Trophoblast cell (in vitro differentiated cells and primary cell): ENCODE results near the gene JUND. TPM values are rescaled to one million over a fixed set of nuclear protein-coding genes. Genes with fewer than 3 reads are reported as not detected.

Source experiments
- DNase-seq, 2 donors: peaks; one replicate each; pipeline ENCODE4 v3.0.0-alpha.2; 2016
- H2AFZ ChIP-seq: 2 replicates; pipeline ENCODE4 v1.6.1; 2013; ENCODE audit warnings: low read length, moderate library complexity, mild to moderate bottlenecking; ENCODE audit not compliant: insufficient read depth, poor library complexity
- H2AK5ac ChIP-seq: 2 replicates; pipeline ENCODE4 v1.6.1; 2013; ENCODE audit warnings: mild to moderate bottlenecking, low read length
- H2BK120ac ChIP-seq: 2 replicates; pipeline ENCODE4 v1.6.1; 2013; ENCODE audit warnings: low read length, mild to moderate bottlenecking, moderate library complexity; ENCODE audit not compliant: insufficient read depth, poor library complexity
- H2BK12ac ChIP-seq: 2 replicates; pipeline ENCODE4 v1.6.1; 2013; ENCODE audit warnings: mild to moderate bottlenecking, low read length, moderate library complexity
- H2BK5ac ChIP-seq: 2 replicates; pipeline ENCODE4 v1.6.1; 2013; ENCODE audit warnings: low read length, low read depth, moderate library complexity, mild to moderate bottlenecking; ENCODE audit not compliant: poor library complexity
- H3K14ac ChIP-seq: 2 replicates; pipeline ENCODE4 v1.6.1; 2013; ENCODE audit warnings: mild to moderate bottlenecking, low read length
- H3K18ac ChIP-seq: 2 replicates; pipeline ENCODE4 v1.6.1; 2013; ENCODE audit warnings: mild to moderate bottlenecking, low read length
- H3K23ac ChIP-seq: 2 replicates; pipeline ENCODE4 v1.6.1; 2013; ENCODE audit warnings: low read length
- H3K27ac ChIP-seq: 2 replicates; pipeline ENCODE4 v1.5.1; 2013; ENCODE audit warnings: low read depth, mild to moderate bottlenecking, inconsistent platforms, low read length, moderate library complexity
- H3K27me3 ChIP-seq: 2 replicates; pipeline ENCODE4 v1.6.1; 2013; ENCODE audit warnings: inconsistent platforms, mild to moderate bottlenecking, low read length, moderate library complexity; ENCODE audit not compliant: insufficient read depth
- H3K36me3 ChIP-seq, 2 experiments: 1 replicate in 1 of 2; 2 replicates in 1 of 2; pipeline ENCODE4 v1.6.1; 2013; ENCODE audit warnings: low read length in 2 of 2, mild to moderate bottlenecking in 2 of 2, moderate library complexity in 1 of 2; ENCODE audit not compliant: insufficient read depth in 2 of 2, control insufficient read depth in 1 of 2
- H3K4ac ChIP-seq: 2 replicates; pipeline ENCODE4 v1.6.1; 2013; ENCODE audit warnings: low read depth, mild to moderate bottlenecking, low read length, moderate library complexity
- H3K4me1 ChIP-seq, 2 experiments: 1 replicate in 1 of 2; 2 replicates in 1 of 2; pipeline ENCODE4 v1.6.1; 2013; ENCODE audit warnings: low read length in 2 of 2, mild to moderate bottlenecking in 2 of 2, moderate library complexity in 1 of 2; ENCODE audit not compliant: insufficient read depth in 2 of 2, control insufficient read depth in 1 of 2
- H3K4me2 ChIP-seq: 2 replicates; pipeline ENCODE4 v1.6.1; 2013; ENCODE audit warnings: inconsistent platforms, mild to moderate bottlenecking, low read length, moderate library complexity
- H3K4me3 ChIP-seq: 2 replicates; pipeline ENCODE4 v1.5.1; 2013; ENCODE audit warnings: mild to moderate bottlenecking, low read depth, low read length, inconsistent platforms
- H3K79me1 ChIP-seq: one replicate; pipeline ENCODE4 v1.6.1; 2013; ENCODE audit warnings: low read length
- H3K79me2 ChIP-seq: 2 replicates; pipeline ENCODE4 v1.6.1; 2013; ENCODE audit warnings: low read length, mild to moderate bottlenecking; ENCODE audit not compliant: control insufficient read depth, insufficient read depth, poor library complexity
- H3K9ac ChIP-seq: 2 replicates; pipeline ENCODE4 v1.6.1; 2013; ENCODE audit warnings: mild to moderate bottlenecking, low read length
- H3K9me3 ChIP-seq: 2 replicates; pipeline ENCODE4 v1.6.1; 2013; ENCODE audit warnings: low read depth, mild to moderate bottlenecking, control low read depth, inconsistent platforms, low read length; ENCODE audit not compliant: insufficient read depth
- H4K12ac ChIP-seq: 2 replicates; pipeline ENCODE4 v1.6.1; 2013; ENCODE audit warnings: low read depth, mild to moderate bottlenecking, low read length, moderate library complexity
- H4K8ac ChIP-seq: 2 replicates; pipeline ENCODE4 v1.6.1; 2013; ENCODE audit warnings: low read depth, mild to moderate bottlenecking, low read length, moderate library complexity
- H4K91ac ChIP-seq: one replicate; pipeline ENCODE4 v1.6.1; 2013; ENCODE audit warnings: low read depth, mild to moderate bottlenecking, low read length, moderate library complexity
- WGBS: extraction: QIAGEN DNeasy Blood & Tissue Kit; methylation state at CpG from one replicate; pipeline ENCODE4 v1.1.7; 2013; ENCODE audit warnings: missing lambda C conversion rate; ENCODE audit not compliant: insufficient read length, insufficient coverage; ENCODE audit errors: extremely low coverage; 5-methylcytosine and 5-hydroxymethylcytosine counted together
- polyA plus RNA-seq: library from polyadenylated mRNA; stranded (reverse); fragments of 200-250 nt; gene quantifications from 2 replicates; pipeline ENCODE4 v1.2.3, GENCODE V29; 2013

The JUND gene
- polyA plus RNA-seq = 224 and 256 TPM in 2 replicates

DNA sequence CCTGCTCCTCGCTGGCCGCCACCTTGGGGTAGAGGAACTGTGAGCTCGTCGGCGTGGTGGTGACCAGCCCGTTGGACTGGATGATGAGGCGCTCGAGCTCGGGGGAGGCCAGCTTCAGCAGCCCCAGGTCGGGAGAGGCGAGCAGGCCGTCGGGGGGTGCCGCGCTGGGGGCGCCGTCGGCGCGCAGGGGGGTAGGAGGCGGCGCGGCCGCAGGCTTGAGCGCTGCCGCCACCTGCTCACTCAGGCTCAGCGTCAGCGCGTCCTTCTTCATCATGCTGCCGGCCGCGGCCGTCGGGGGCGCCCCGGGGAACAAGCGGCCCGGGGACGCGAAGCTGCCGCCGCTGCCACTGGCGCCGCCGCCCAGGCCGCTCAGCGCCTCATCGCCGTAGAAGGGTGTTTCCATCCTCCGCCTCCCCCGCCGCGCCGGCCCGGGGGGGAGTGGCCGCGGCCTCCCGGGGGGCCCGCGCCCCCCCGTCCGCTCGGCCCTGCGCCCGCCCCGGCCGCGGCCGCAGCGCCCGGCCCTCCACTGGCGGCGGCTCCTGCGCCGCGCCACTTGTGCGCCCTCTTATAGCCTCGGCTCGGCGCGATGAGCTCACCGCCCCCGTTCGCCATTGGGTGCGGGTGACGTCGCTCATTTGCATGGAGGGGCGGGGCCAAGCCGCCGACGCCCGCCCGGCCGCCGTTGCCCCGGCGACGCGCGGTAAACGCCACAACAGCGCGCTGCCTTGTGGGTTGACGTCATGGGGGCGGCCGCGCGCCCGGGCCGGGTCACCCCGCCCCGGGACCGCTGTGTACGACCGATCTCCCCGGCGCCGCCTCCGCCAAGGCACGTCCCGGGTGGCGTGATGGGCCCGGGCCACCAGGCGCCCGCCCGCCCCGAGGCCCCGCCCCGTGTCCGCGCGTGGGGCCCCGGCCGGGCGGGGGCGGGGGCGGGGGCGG is at the start of gene JUND:
TSS of gene JUND (minus strand) at position 541 of the 939 bp plus-strand sequence. CDS start at position 403, 138 bp downstream.
- H3K4me2 ChIP-seq = peak within 1 kb of the TSS; percentile 93
- no peak within 1 kb of the TSS for H3K23ac ChIP-seq
- H3K27ac ChIP-seq = peak within 1 kb of the TSS; percentile 100
- H3K36me3 ChIP-seq = peaks cover 17 to 24% of the 10 kb centered on the region in 2 experiments
- H4K8ac ChIP-seq = peak within 1 kb of the TSS; percentile 93
- H3K18ac ChIP-seq = peak within 1 kb of the TSS; percentile 100
- H2AK5ac ChIP-seq = peak within 1 kb of the TSS; percentile 99
- WGBS = no CpG with 5 or more reads among the region's 138 CpGs
- peak within 1 kb of the TSS; percentile 91 for H4K12ac ChIP-seq
- H3K9me3 ChIP-seq = no peaks in the 10 kb centered on the region
- H2BK5ac ChIP-seq = peak within 1 kb of the TSS; percentile 99
- peak within 1 kb of the TSS; percentile 94 for H2BK12ac ChIP-seq
- H3K4ac ChIP-seq = peak within 1 kb of the TSS; percentile 100
- H3K9ac ChIP-seq = peak within 1 kb of the TSS; percentile 95
- H3K14ac ChIP-seq = peak within 1 kb of the TSS; percentile 99
- H4K91ac ChIP-seq = peak within 1 kb of the TSS; percentile 98
- peaks cover 30% of the 10 kb centered on the region for H3K79me1 ChIP-seq
- peaks cover 19 to 20% of the 10 kb centered on the region in 2 experiments for H3K4me1 ChIP-seq
- DNase-seq = peak; percentile 97 to 99
- peak within 1 kb of the TSS; percentile 94 for H2BK120ac ChIP-seq
- peak within 1 kb of the TSS; percentile 55 for H2AFZ ChIP-seq
- peaks cover 35% of the 10 kb centered on the region for H3K79me2 ChIP-seq
- peak within 1 kb of the TSS; percentile 93 for H3K4me3 ChIP-seq
- no peaks in the 10 kb centered on the region for H3K27me3 ChIP-seq

DNA sequence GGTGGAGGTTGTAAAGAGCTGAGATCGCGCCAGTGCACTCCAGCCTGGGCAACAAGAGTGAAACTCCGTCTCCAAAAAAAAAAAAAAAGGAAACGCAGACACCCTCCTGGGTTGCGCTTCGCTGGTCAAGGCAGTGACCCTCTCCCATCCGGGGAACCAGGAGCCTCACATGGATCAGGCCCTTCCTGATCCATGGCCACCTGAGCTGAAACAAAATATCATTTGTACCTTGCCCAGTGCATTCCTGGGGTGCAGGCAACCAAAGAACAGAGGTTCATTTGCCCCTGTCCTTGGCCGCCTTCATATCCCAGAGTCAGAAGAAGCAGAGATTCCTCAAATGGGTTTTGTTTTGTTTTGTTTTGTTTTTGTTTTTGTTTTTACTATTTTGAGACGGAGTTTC is 49.4 kb upstream of the JUND start:
- Histone ChIP-seq H3K27ac (no peak overlapping the region), H2BK5ac (no peak overlapping the region), H4K8ac (no peak overlapping the region), H3K4me2 (no peak overlapping the region), H3K79me2 (peaks cover 3% of the 10 kb centered on the region), H2BK12ac (no peak overlapping the region), H3K27me3 (no peaks in the 10 kb centered on the region), H4K91ac (peak overlapping the region; percentile 66), H3K4me1 (peaks cover 15 to 23% of the 10 kb centered on the region in 2 experiments), H2AK5ac (no peak overlapping the region), H3K4me3 (no peak overlapping the region), H3K9ac (no peak overlapping the region), H3K23ac (no peak overlapping the region), H4K12ac (no peak overlapping the region), H3K14ac (no peak overlapping the region), H3K79me1 (peaks cover 22% of the 10 kb centered on the region), H3K18ac (no peak overlapping the region), H2BK120ac (peak overlapping the region; percentile 68), H3K9me3 (no peaks in the 10 kb centered on the region), H3K4ac (no peak overlapping the region), H3K36me3 (no peaks in the 10 kb centered on the region), H2AFZ (no peak overlapping the region)
- no CpG with 5 or more reads among the region's 9 CpGs for WGBS
- no peak for DNase-seq

GRCh38 chr19:18329035-18329376 is 47.6 kb upstream of the JUND start:
- DNase-seq = no peak
- Histone ChIP-seq H3K4me1 (peaks cover 14 to 20% of the 10 kb centered on the region in 2 experiments), H4K91ac (peak overlapping the region; percentile 6), H3K9me3 (no peaks in the 10 kb centered on the region), H2BK5ac (peak overlapping the region; percentile 29), H3K79me2 (peaks cover 3% of the 10 kb centered on the region), H2BK120ac (peak overlapping the region; percentile 35), H3K9ac (no peak overlapping the region), H2AFZ (no peak overlapping the region), H3K14ac (no peak overlapping the region), H3K79me1 (peaks cover 20% of the 10 kb centered on the region), H3K36me3 (no peaks in the 10 kb centered on the region), H3K4me3 (no peak overlapping the region), H4K12ac (no peak overlapping the region), H4K8ac (peak overlapping the region; percentile 62), H2AK5ac (no peak overlapping the region), H3K4ac (no peak overlapping the region), H3K18ac (peak overlapping the region; percentile 42), H3K27ac (peak overlapping the region; percentile 57), H2BK12ac (no peak overlapping the region), H3K27me3 (no peaks in the 10 kb centered on the region), H3K23ac (no peak overlapping the region), H3K4me2 (peak overlapping the region; percentile 59)
- no CpG with 5 or more reads among the region's 6 CpGs for WGBS

GRCh38 chr19:18328340-18329034 is 47.1 kb upstream of the JUND start:
- Histone ChIP-seq H4K8ac (peak overlapping the region; percentile 62), H4K91ac (no peak overlapping the region), H3K27ac (peak overlapping the region; percentile 57), H3K4me3 (no peak overlapping the region), H3K9ac (no peak overlapping the region), H3K79me1 (peaks cover 21% of the 10 kb centered on the region), H3K23ac (no peak overlapping the region), H3K27me3 (no peaks in the 10 kb centered on the region), H2AK5ac (no peak overlapping the region), H3K9me3 (no peaks in the 10 kb centered on the region), H4K12ac (no peak overlapping the region), H3K36me3 (no peaks in the 10 kb centered on the region), H2AFZ (no peak overlapping the region), H3K4me1 (peaks cover 13 to 22% of the 10 kb centered on the region in 2 experiments), H3K4ac (no peak overlapping the region), H3K79me2 (peaks cover 3% of the 10 kb centered on the region), H2BK120ac (no peak overlapping the region), H3K4me2 (peak overlapping the region; percentile 59), H2BK12ac (no peak overlapping the region), H3K14ac (no peak overlapping the region), H3K18ac (no peak overlapping the region), H2BK5ac (peak overlapping the region; percentile 29)
- peak; percentile 95 to 98 for DNase-seq
- WGBS = no CpG with 5 or more reads among the region's 9 CpGs
